K562 (cell line): ENCODE data around the gene PLPPR4. TPM values are rescaled to one million over a fixed set of nuclear protein-coding genes. Genes with fewer than 3 reads are reported as not detected.

Experiments
- ATAC-seq: fragments of 200-7000 bp; cut with Tn5 transposase; 3 replicates; pipeline ENCODE4 v1.9.1; 2020; ENCODE audit warnings: moderate library complexity
- BruUV-seq: library from RNA; stranded (reverse); fragments of 400-500 nt; replicated peaks from 2 replicates; lab custom pipeline; 2021; lab: Mats Ljungman, UMichigan
- CTCF ChIA-PET: fragments of 300-600 bp; formaldehyde crosslinking; extraction: SDS; loops from one replicate; lab custom pipeline; 2021; ENCODE audit warnings: low intra/inter-chr PET ratio; lab: Yijun Ruan, JAX
- POLR2A ChIA-PET: fragments of 300-600, 350-650 bp; sonication (Branson Sonifier 250); formaldehyde crosslinking; extraction: SDS; loops from one replicate; lab custom pipeline; 2021; ENCODE audit warnings: antibody characterized with exemption, inconsistent platforms; lab: Yijun Ruan, JAX
- DNase-seq, 4 experiments: peaks; one replicate each; pipeline versions ENCODE4 v3.0.0 to v3.0.0-alpha.2; 2011 to 2018; ENCODE audit warnings: low spot score in 3 of 4, mixed read lengths in 3 of 4; ENCODE audit errors: extremely low read depth in 1 of 4
- FAIRE-seq: peaks from 2 replicates; lab custom pipeline; 2011; peaks lifted over from hg19 to GRCh38; lab: Jason Lieb, UNC
- H2AFZ ChIP-seq: 2 replicates; pipeline ENCODE4 v1.6.0; 2011; ENCODE audit warnings: low read depth, low read length, control low read depth, inconsistent platforms
- H3K27ac ChIP-seq: fragments of 200-600 bp; 3 replicates; pipeline ENCODE4 v1.8.0; 2011; ENCODE audit warnings: low read depth, mild to moderate bottlenecking, control low read depth, inconsistent platforms, low read length, moderate library complexity, mixed read lengths; ENCODE audit errors: extremely low read depth
- H3K27me3 ChIP-seq, 2 experiments: fragments of 300-600 bp in 1 of 2; 2 replicates in 1 of 2; 3 replicates in 1 of 2; pipeline versions ENCODE4 v1.6.0 to v1.8.0; 2011; ENCODE audit warnings: inconsistent platforms in 2 of 2, low read length in 2 of 2, mild to moderate bottlenecking in 1 of 2, mixed read lengths in 1 of 2, moderate library complexity in 1 of 2; ENCODE audit not compliant: control insufficient read depth in 2 of 2, insufficient read depth in 2 of 2
- H3K36me3 ChIP-seq: fragments of 300-600 bp; 3 replicates; pipeline ENCODE4 v1.8.0; 2011; ENCODE audit warnings: mild to moderate bottlenecking, low read length, inconsistent platforms; ENCODE audit not compliant: control insufficient read depth, insufficient read depth
- H3K4me1 ChIP-seq, 2 experiments: fragments of 200-600 bp in 1 of 2; replicated peaks in 1 of 2; 2 replicates in 1 of 2; 3 replicates in 1 of 2; pipeline versions ENCODE4 v1.5.1 to v1.8.0; 2011; ENCODE audit warnings: inconsistent platforms in 2 of 2, low read length in 2 of 2, mild to moderate bottlenecking in 1 of 2, mixed read lengths in 1 of 2, moderate library complexity in 1 of 2; ENCODE audit not compliant: control insufficient read depth in 2 of 2, insufficient read depth in 2 of 2
- H3K4me2 ChIP-seq: 2 replicates; pipeline ENCODE4 v1.6.1; 2011; ENCODE audit warnings: low read length, control low read depth, inconsistent platforms, mixed read lengths; ENCODE audit not compliant: insufficient read depth
- H3K4me3 ChIP-seq: fragments of 200-600 bp; sonication (generic), shearing (Covaris generic); 2 replicates; pipeline ENCODE4 v1.5.1; 2016; ENCODE audit warnings: control low read depth, inconsistent platforms
- H3K79me2 ChIP-seq: fragments of 200-600 bp; 3 replicates; pipeline ENCODE4 v1.8.0; 2011; ENCODE audit warnings: low read length, inconsistent platforms; ENCODE audit not compliant: control insufficient read depth, insufficient read depth
- H3K9ac ChIP-seq, 2 experiments: 2 replicates each; pipeline versions ENCODE4 v1.6.0 to v1.6.1; 2011; ENCODE audit warnings: low read depth in 2 of 2, low read length in 2 of 2, control low read depth in 1 of 2, inconsistent platforms in 1 of 2, mild to moderate bottlenecking in 1 of 2, mixed read lengths in 1 of 2; ENCODE audit not compliant: insufficient read depth in 1 of 2
- H3K9me1 ChIP-seq: one replicate; pipeline ENCODE4 v1.6.0; 2011; ENCODE audit warnings: inconsistent platforms, mild to moderate bottlenecking, low read length, moderate library complexity; ENCODE audit not compliant: control insufficient read depth, insufficient read depth
- H3K9me3 ChIP-seq: replicated peaks from 2 replicates; pipeline ENCODE4 v1.5.1; 2011; ENCODE audit warnings: low read depth, low read length, inconsistent platforms; ENCODE audit not compliant: control insufficient read depth, insufficient read depth
- H4K20me1 ChIP-seq: replicated peaks from 2 replicates; pipeline ENCODE4 v1.6.1; 2011; ENCODE audit warnings: low read length, inconsistent platforms, mixed read lengths; ENCODE audit not compliant: control insufficient read depth, insufficient read depth
- HNRNPLL ChIP-seq: fragments of 200-400 bp; formaldehyde crosslinking; IDR thresholded peaks from 2 replicates; pipeline ENCODE4 v1.6.1; 2017; ENCODE audit warnings: low read length, low read depth, mild to moderate bottlenecking; ENCODE audit not compliant: poor library complexity, severe bottlenecking
- NCOA4 ChIP-seq: fragments of 450-650 bp; IDR thresholded peaks from 2 replicates; pipeline ENCODE4 v1.6.1; 2018; ENCODE audit warnings: mild to moderate bottlenecking; ENCODE audit not compliant: partially characterized antibody
- NRF1 ChIP-seq, 2 experiments: fragments of 450-650 bp; IDR thresholded peaks in 1 of 2; conservative IDR thresholded peaks in 1 of 2; 2 replicates each; pipeline ENCODE4 v1.6.1; 2014; ENCODE audit warnings: mild to moderate bottlenecking in 2 of 2
- PCBP1 ChIP-seq: fragments of 200-400 bp; formaldehyde crosslinking; IDR thresholded peaks from 2 replicates; pipeline ENCODE4 v1.6.1; 2018; ENCODE audit warnings: mild to moderate bottlenecking, low read depth, low read length; ENCODE audit not compliant: poor library complexity, severe bottlenecking
- PCBP2 ChIP-seq: fragments of 200-400 bp; formaldehyde crosslinking; IDR thresholded peaks from 2 replicates; pipeline ENCODE4 v1.6.1; 2018; ENCODE audit warnings: low read length, low read depth, mild to moderate bottlenecking, moderate library complexity; ENCODE audit not compliant: poor library complexity, severe bottlenecking
- PPARD ChIP-seq: fragments of 250-450 bp; sonication (Bioruptor Pico); IDR thresholded peaks from 2 replicates; pipeline ENCODE4 v1.8.0; 2022; ENCODE audit warnings: inconsistent platforms, mild to moderate bottlenecking, moderate library complexity
- RBM34 ChIP-seq: fragments of 200-400 bp; formaldehyde crosslinking; IDR thresholded peaks from 2 replicates; pipeline ENCODE4 v1.6.1; 2018; ENCODE audit warnings: low read length, borderline replicate concordance; ENCODE audit not compliant: insufficient read depth
- ZNF143 ChIP-seq: sonication (generic); formaldehyde crosslinking; IDR thresholded peaks from 2 replicates; pipeline ENCODE4 v1.9.0; 2022; ENCODE audit warnings: mild to moderate bottlenecking, missing genetic modification reagents
- ZNF146 ChIP-seq: IDR thresholded peaks from one replicate; pipeline ENCODE4 v1.6.1; 2018; ENCODE audit warnings: missing compliant biosample characterization; ENCODE audit not compliant: unreplicated experiment
- ZNF212 ChIP-seq: fragments of 450-650 bp; formaldehyde crosslinking; IDR thresholded peaks from 2 replicates; pipeline ENCODE4 v1.4.0; 2020; ENCODE audit warnings: mild to moderate bottlenecking
- WGBS: fragments of 100-300 bp; shearing (Covaris generic); methylation state at CpG from one replicate; pipeline ENCODE4 v1.1.6; 2016; ENCODE audit warnings: low coverage, mixed read lengths; ENCODE audit not compliant: insufficient coverage; ENCODE audit errors: missing lambda C conversion rate; 5-methylcytosine and 5-hydroxymethylcytosine counted together
- in situ Hi-C: fragments of 300-500 bp; cut with MboI; formaldehyde crosslinking; loops from 4 replicates; pipeline ENCODE4 v1.15.0; 2018; ENCODE audit warnings: inconsistent platforms, mixed read lengths
- intact Hi-C: fragments of 100-400 bp; cut with micrococcal nuclease; formaldehyde crosslinking; loops from 2 replicates; pipeline ENCODE4 v1.14.2; 2022
- polyA plus RNA-seq, 8 experiments: library from polyadenylated mRNA; depleted of rRNA in 4 of 8; stranded (reverse) in 5 of 8; unstranded in 3 of 8; fragments of >200 nt; fragmentation: Nextera tagmentation in 2 of 8; fragmentation: Illumina TruSeq in 1 of 8; extraction: Ambion mirVana in 2 of 8; extraction: Trizol in 1 of 8; gene quantifications; 2 replicates each; pipeline versions ENCODE4 v1.2.1 to v1.2.3, GENCODE V29; 2011 to 2014; ENCODE audit warnings: inconsistent platforms in 1 of 8, missing spikeins in 1 of 8
- total RNA-seq, 7 experiments: library from RNA; depleted of rRNA in 6 of 7; stranded (reverse); fragments of >200 nt in 6 of 7; fragmentation: Illumina TruSeq in 2 of 7; extraction: Trizol in 2 of 7; gene quantifications; 2 replicates each; pipeline versions ENCODE4 v1.2.1 to v1.2.3, GENCODE V29; 2011 to 2021; ENCODE audit warnings: low replicate concordance in 1 of 7
- TF ChIP-seq, protein P1 (sequence below): fragments of 250-450 bp; sonication (Bioruptor Pico); IDR thresholded peaks from 2 replicates; pipeline ENCODE4 v1.5.0; 2020; ENCODE audit warnings: mild to moderate bottlenecking, borderline replicate concordance
- TF ChIP-seq, protein P2 (sequence below): fragments of 250-450 bp; sonication (Bioruptor Pico); IDR thresholded peaks from 2 replicates; pipeline ENCODE4 v1.4.0; 2020; ENCODE audit warnings: mild to moderate bottlenecking, moderate library complexity
- TF ChIP-seq, protein P3 (sequence below): sonication (generic); formaldehyde crosslinking; IDR thresholded peaks from 2 replicates; pipeline ENCODE4 v1.8.0; 2022; ENCODE audit warnings: mild to moderate bottlenecking, missing genetic modification reagents

Gene PLPPR4
- total and polyA plus RNA-seq, 9 of the 15 experiments (the other 6 are each of a cell fraction or from before 2014, with no cell fraction given): not detected

DNA sequence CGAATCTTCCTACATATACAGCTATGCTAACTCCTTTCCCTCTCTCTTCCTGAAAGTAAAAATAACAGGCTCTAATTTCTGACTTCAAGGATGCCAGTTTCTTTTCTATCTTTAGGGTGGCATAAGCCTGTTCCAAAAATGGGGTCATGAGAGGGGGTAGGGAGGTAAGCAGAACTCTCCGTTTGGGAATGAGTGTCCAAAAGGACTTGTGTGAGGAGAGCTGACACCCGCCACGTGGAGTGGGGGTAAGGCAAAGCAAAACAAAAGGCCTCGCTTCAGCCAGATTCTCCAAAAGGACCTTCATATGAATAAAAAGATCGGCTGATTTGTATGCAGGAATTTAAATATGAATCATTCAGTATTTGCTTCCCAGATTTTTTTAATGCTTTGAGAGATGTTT is 28.6 kb downstream of the PLPPR4 start:
- H3K9ac ChIP-seq: no peak overlapping the region
- H3K36me3 ChIP-seq: no peaks in the 10 kb centered on the region
- no peaks in the 10 kb centered on the region for H4K20me1 ChIP-seq
- FAIRE-seq (no peak), ATAC-seq (no peak), DNase-seq (no peak)
- H3K27me3 ChIP-seq: no peaks in the 10 kb centered on the region
- no peak overlapping the region for H3K4me2 ChIP-seq
- in situ Hi-C loops (no loop called here), intact Hi-C loops (no loop called here)
- CTCF ChIA-PET: no interaction called here
- WGBS: 0% methylated on average over 6 of the region's 6 CpGs
- H2AFZ ChIP-seq: no peak overlapping the region
- no peaks in the 10 kb centered on the region for H3K9me1 ChIP-seq
- no peaks in the 10 kb centered on the region for H3K79me2 ChIP-seq
- no peaks in the 10 kb centered on the region for H3K4me1 ChIP-seq
- BruUV-seq: no TSS peak
- no peak overlapping the region for H3K4me3 ChIP-seq
- no peak overlapping the region for H3K27ac ChIP-seq
- H3K9me3 ChIP-seq: no peaks in the 10 kb centered on the region
- POLR2A ChIA-PET: no interaction called here
- no peak for TF ChIP-seq ZNF146 (CRISPR knock-in tag)
- TF ChIP-seq PCBP2: no peak
- TF ChIP-seq HNRNPLL: no peak
- TF ChIP-seq NRF1 (conservative IDR thresholded peaks at IDR 0.05 in 1 of 2, IDR thresholded peaks at IDR 0.05 in 1 of 2): no peak
- TF ChIP-seq ZNF143 (CRISPR knock-in tag): no peak
- TF ChIP-seq, protein P1, sequence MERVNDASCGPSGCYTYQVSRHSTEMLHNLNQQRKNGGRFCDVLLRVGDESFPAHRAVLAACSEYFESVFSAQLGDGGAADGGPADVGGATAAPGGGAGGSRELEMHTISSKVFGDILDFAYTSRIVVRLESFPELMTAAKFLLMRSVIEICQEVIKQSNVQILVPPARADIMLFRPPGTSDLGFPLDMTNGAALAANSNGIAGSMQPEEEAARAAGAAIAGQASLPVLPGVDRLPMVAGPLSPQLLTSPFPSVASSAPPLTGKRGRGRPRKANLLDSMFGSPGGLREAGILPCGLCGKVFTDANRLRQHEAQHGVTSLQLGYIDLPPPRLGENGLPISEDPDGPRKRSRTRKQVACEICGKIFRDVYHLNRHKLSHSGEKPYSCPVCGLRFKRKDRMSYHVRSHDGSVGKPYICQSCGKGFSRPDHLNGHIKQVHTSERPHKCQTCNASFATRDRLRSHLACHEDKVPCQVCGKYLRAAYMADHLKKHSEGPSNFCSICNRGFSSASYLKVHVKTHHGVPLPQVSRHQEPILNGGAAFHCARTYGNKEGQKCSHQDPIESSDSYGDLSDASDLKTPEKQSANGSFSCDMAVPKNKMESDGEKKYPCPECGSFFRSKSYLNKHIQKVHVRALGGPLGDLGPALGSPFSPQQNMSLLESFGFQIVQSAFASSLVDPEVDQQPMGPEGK (CRISPR knock-in tag): no peak
- TF ChIP-seq PPARD (CRISPR knock-in tag): no peak
- TF ChIP-seq RBM34: no peak
- no peak for TF ChIP-seq NCOA4
- no peak for TF ChIP-seq ZNF212 (CRISPR knock-in tag)
- no peak for TF ChIP-seq PCBP1
- TF ChIP-seq, protein P2, sequence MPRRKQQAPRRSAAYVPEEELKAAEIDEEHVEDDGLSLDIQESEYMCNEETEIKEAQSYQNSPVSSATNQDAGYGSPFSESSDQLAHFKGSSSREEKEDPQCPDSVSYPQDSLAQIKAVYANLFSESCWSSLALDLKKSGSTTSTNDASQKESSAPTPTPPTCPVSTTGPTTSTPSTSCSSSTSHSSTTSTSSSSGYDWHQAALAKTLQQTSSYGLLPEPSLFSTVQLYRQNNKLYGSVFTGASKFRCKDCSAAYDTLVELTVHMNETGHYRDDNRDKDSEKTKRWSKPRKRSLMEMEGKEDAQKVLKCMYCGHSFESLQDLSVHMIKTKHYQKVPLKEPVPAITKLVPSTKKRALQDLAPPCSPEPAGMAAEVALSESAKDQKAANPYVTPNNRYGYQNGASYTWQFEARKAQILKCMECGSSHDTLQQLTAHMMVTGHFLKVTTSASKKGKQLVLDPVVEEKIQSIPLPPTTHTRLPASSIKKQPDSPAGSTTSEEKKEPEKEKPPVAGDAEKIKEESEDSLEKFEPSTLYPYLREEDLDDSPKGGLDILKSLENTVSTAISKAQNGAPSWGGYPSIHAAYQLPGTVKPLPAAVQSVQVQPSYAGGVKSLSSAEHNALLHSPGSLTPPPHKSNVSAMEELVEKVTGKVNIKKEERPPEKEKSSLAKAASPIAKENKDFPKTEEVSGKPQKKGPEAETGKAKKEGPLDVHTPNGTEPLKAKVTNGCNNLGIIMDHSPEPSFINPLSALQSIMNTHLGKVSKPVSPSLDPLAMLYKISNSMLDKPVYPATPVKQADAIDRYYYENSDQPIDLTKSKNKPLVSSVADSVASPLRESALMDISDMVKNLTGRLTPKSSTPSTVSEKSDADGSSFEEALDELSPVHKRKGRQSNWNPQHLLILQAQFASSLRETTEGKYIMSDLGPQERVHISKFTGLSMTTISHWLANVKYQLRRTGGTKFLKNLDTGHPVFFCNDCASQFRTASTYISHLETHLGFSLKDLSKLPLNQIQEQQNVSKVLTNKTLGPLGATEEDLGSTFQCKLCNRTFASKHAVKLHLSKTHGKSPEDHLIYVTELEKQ (CRISPR knock-in tag): no peak
- TF ChIP-seq, protein P3, sequence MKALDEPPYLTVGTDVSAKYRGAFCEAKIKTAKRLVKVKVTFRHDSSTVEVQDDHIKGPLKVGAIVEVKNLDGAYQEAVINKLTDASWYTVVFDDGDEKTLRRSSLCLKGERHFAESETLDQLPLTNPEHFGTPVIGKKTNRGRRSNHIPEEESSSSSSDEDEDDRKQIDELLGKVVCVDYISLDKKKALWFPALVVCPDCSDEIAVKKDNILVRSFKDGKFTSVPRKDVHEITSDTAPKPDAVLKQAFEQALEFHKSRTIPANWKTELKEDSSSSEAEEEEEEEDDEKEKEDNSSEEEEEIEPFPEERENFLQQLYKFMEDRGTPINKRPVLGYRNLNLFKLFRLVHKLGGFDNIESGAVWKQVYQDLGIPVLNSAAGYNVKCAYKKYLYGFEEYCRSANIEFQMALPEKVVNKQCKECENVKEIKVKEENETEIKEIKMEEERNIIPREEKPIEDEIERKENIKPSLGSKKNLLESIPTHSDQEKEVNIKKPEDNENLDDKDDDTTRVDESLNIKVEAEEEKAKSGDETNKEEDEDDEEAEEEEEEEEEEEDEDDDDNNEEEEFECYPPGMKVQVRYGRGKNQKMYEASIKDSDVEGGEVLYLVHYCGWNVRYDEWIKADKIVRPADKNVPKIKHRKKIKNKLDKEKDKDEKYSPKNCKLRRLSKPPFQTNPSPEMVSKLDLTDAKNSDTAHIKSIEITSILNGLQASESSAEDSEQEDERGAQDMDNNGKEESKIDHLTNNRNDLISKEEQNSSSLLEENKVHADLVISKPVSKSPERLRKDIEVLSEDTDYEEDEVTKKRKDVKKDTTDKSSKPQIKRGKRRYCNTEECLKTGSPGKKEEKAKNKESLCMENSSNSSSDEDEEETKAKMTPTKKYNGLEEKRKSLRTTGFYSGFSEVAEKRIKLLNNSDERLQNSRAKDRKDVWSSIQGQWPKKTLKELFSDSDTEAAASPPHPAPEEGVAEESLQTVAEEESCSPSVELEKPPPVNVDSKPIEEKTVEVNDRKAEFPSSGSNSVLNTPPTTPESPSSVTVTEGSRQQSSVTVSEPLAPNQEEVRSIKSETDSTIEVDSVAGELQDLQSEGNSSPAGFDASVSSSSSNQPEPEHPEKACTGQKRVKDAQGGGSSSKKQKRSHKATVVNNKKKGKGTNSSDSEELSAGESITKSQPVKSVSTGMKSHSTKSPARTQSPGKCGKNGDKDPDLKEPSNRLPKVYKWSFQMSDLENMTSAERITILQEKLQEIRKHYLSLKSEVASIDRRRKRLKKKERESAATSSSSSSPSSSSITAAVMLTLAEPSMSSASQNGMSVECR (CRISPR knock-in tag): no peak
